NCI-H2081 treated with DMSO at 0.1 percent for 48 hours (cell line): ENCODE data around the gene CDK6.

Source experiments
- DNase-seq: peaks from one replicate; lab custom pipeline; 2025; lab: John Stamatoyannopoulos, UW

Gene CDK6

DNA sequence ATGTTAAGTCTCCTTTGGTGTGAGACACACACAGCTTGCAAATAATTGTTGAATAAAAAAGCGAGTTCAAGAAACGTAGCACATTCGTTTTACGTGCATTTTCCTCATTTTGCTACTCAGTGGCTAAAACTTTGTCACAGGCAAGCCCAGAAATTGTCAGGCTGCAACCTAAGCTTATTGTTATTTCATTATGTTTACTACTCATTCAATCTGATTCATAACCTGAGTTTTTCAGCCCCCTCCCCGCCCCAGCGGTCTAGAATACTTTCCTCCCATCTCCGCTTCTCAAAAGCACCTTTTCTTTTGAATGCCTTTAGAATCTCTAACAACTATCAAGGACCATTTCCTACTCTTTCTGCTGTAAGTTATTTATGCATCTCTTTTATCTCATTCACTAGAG is 247.3 kb downstream of the CDK6 start:
- DNase-seq = no peak

GRCh38 chr7:92588561-92588960 is 247.8 kb downstream of the CDK6 start:
- DNase-seq = no peak

GRCh38 chr7:92586841-92587240 is 249.5 kb downstream of the CDK6 start:
- no peak for DNase-seq

- no peak for DNase-seq
Measured at GRCh38 chr7:92586403-92586802, 250.0 kb downstream of the CDK6 start.

- DNase-seq = no peak
Measured at GRCh38 chr7:92584953-92585352, 251.4 kb downstream of the CDK6 start.

GRCh38 chr7:92582948-92583347 is 253.4 kb downstream of the CDK6 start:
- DNase-seq = no peak

DNA sequence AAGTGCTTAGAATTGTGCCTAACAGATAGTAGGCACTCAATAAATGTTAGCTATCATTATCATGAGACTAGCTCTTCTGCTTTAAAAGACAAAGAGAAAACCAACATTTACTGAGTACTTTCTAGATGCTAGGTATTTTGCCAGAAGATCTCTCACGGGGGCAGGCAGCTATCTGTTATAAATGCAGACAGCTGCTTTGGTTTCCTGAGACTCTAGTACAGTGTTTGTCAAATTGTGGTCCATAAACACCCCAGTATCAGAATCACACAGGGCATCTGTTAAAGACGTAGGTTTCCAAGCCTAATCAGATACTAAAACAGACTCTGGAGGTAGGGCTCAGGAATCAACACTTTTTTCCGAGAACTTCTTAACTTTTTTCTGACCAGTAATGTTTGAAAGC is 260.1 kb downstream of the CDK6 start:
- DNase-seq = no peak

DNA sequence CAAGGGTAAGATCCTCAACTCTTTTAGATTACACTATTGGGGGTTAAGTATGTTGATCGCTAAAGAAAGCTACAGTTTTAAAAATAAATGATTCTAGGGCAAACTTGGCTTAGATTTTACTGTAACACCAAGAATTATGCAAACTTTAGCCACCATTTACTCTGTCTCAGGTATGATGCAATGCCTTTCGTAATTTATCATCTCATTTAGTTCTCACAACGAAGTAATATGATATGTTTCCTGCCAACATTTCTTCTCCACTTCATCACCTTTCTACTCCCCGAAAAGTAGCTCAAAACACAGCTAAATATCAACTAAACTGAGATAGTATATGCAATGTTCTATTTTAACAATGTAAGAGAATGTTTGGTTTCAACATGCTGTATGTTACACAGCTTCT is 267.2 kb downstream of the CDK6 start:
- DNase-seq = no peak

- DNase-seq = no peak
Measured at GRCh38 chr7:92567460-92567859, 268.9 kb downstream of the CDK6 start.

GRCh38 chr7:92563345-92563744 is 273.0 kb downstream of the CDK6 start:
- DNase-seq = no peak

GRCh38 chr7:92560602-92561001 is 275.8 kb downstream of the CDK6 start:
- no peak for DNase-seq

DNA sequence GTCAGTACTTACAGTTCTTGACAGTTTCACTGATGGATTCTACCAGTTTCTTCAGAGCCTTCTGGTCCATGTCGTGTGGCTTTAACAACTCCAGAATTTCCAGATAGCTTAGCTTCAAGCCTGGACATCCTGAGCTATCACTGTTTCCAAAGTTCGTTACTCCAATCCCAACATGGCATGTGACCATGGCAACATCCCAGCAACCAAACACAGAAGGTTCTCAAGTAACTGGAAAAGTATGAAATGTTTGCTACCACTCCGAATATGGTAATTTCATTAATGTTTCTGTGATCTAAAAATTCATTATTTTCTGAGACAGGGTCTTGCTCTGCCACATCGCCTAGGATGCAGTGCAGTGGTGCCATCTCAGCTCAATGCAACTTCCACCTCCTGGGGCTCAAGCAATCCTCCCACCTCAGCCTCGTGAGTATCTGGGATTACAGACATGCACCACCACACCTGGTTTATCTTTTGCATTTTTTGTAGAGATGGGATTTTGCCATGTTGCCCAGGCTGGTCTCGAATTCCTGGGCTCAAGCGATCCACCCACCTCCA is 278.5 kb downstream of the CDK6 start:
- DNase-seq = no peak

GRCh38 chr7:92557249-92557648 is 279.1 kb downstream of the CDK6 start:
- DNase-seq = no peak
